Hepatocyte (in vitro differentiated cells): ENCODE data around the gene CMTM8. TPM values are rescaled to one million over a fixed set of nuclear protein-coding genes. Genes with fewer than 3 reads are reported as not detected.

ENCODE experiments used
- DNase-seq: peaks from one replicate; pipeline ENCODE4 v3.0.0-alpha.2; 2016; ENCODE audit warnings: low spot score
- H2AFZ ChIP-seq: fragments of 200-600 bp; sonication (generic); 2 replicates; pipeline ENCODE4 v1.6.0; 2016; ENCODE audit warnings: antibody characterized with exemption, mild to moderate bottlenecking
- H3K27ac ChIP-seq: fragments of 200-600 bp; sonication (generic); 2 replicates; pipeline ENCODE4 v1.5.1; 2016; ENCODE audit warnings: mild to moderate bottlenecking
- H3K27me3 ChIP-seq: fragments of 200-600 bp; sonication (generic); 2 replicates; pipeline ENCODE4 v1.6.1; 2016
- H3K36me3 ChIP-seq: fragments of 200-600 bp; sonication (generic); replicated peaks from 2 replicates; pipeline ENCODE4 v1.5.1; 2016; ENCODE audit warnings: low read depth; ENCODE audit not compliant: insufficient read depth
- H3K4me1 ChIP-seq: fragments of 200-600 bp; sonication (generic); 2 replicates; pipeline ENCODE4 v1.5.1; 2016; ENCODE audit warnings: mild to moderate bottlenecking, moderate library complexity; ENCODE audit not compliant: insufficient read depth
- H3K4me2 ChIP-seq: fragments of 200-600 bp; sonication (generic); 2 replicates; pipeline ENCODE4 v1.6.0; 2016
- H3K4me3 ChIP-seq: fragments of 200-600 bp; sonication (generic); 2 replicates; pipeline ENCODE4 v1.5.1; 2016; ENCODE audit warnings: mild to moderate bottlenecking
- H3K79me2 ChIP-seq: fragments of 200-600 bp; sonication (generic); 2 replicates; pipeline ENCODE4 v1.6.0; 2017; ENCODE audit warnings: mild to moderate bottlenecking
- H3K9me2 ChIP-seq: fragments of 200-600 bp; sonication (generic); replicated peaks from 2 replicates; pipeline ENCODE4 v1.6.0; 2017; ENCODE audit warnings: mild to moderate bottlenecking; ENCODE audit not compliant: insufficient read depth
- H3K9me3 ChIP-seq: fragments of 200-600 bp; sonication (generic); 2 replicates; pipeline ENCODE4 v1.5.1; 2016; ENCODE audit warnings: low read depth, mild to moderate bottlenecking
- H4K20me1 ChIP-seq: fragments of 200-600 bp; sonication (generic); 2 replicates; pipeline ENCODE4 v1.6.0; 2016; ENCODE audit warnings: mild to moderate bottlenecking; ENCODE audit not compliant: insufficient read depth, poor library complexity, severe bottlenecking
- EZH2 ChIP-seq: fragments of 200-600 bp; sonication (generic); IDR thresholded peaks from 2 replicates; pipeline ENCODE4 v1.6.1; 2016; ENCODE audit warnings: antibody characterized with exemption, mild to moderate bottlenecking, borderline replicate concordance
- EZH2phosphoT487 ChIP-seq: fragments of 200-600 bp; sonication (generic); IDR thresholded peaks from one replicate; pipeline ENCODE4 v1.6.1; 2018; ENCODE audit warnings: antibody characterized with exemption, mild to moderate bottlenecking, low read depth, moderate library complexity; ENCODE audit not compliant: unreplicated experiment, severe bottlenecking
- WGBS: methylation state at CpG from one replicate; pipeline ENCODE4 v1.1.6; 2016; ENCODE audit warnings: low lambda C conversion rate; ENCODE audit errors: missing lambda C conversion rate; 5-methylcytosine and 5-hydroxymethylcytosine counted together
- polyA plus RNA-seq: library from polyadenylated mRNA; unstranded; fragments of >200 nt; fragmentation: Nextera tagmentation; extraction: Ambion mirVana; gene quantifications from 2 replicates; pipeline ENCODE4 v1.2.1, GENCODE V29; 2016
- total RNA-seq: library from RNA; depleted of rRNA; stranded (reverse); fragments of >200 nt; gene quantifications from 2 replicates; pipeline ENCODE4 v1.2.3, GENCODE V29; 2014
- TF ChIP-seq, protein P1 (sequence below): fragments of 200-600 bp; sonication (generic); IDR thresholded peaks from 2 replicates; pipeline ENCODE4 v1.5.1; 2016; ENCODE audit warnings: antibody characterized with exemption, mild to moderate bottlenecking; ENCODE audit not compliant: poor library complexity

The CMTM8 gene
- total and polyA plus RNA-seq, 2 experiments from 2014 or later = 20.7 to 34.1 TPM

DNA sequence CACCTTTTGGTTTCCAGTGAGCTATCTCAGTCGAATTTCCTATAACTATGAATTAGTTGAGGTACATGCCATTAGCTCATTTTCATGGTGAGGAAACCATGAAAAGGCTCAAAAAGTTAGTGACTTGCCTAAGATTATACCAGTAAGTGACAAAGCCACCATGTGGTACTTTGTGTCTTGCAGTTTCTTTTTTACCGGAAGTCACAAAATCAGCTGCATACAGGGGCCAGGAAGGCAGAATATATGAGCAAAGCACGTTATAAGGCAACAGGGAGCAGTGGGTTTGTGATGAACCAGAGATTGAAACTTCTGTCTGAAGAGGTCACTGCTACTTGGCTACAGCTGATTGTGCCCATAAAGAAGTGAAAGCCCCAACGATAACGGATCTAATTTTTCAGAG lies 50.3 kb downstream of the CMTM8 start:
- H3K27ac ChIP-seq = no peak overlapping the region
- no peak overlapping the region for H3K4me3 ChIP-seq

GRCh38 chr3:32290619-32291018 lies 52.1 kb downstream of the CMTM8 start:
- Histone ChIP-seq H4K20me1 (no peaks in the 10 kb centered on the region), H3K79me2 (peaks cover 33% of the 10 kb centered on the region), H3K9me3 (no peaks in the 10 kb centered on the region), H3K4me1 (peaks cover 27% of the 10 kb centered on the region), H2AFZ (no peak overlapping the region), H3K4me2 (no peak overlapping the region), H3K27me3 (no peaks in the 10 kb centered on the region), H3K4me3 (no peak overlapping the region), H3K27ac (no peak overlapping the region), H3K36me3 (no peaks in the 10 kb centered on the region), H3K9me2 (no peaks in the 10 kb centered on the region)
- no peak for TF ChIP-seq EZH2
- TF ChIP-seq EZH2phosphoT487 = no peak
- TF ChIP-seq, protein P1, sequence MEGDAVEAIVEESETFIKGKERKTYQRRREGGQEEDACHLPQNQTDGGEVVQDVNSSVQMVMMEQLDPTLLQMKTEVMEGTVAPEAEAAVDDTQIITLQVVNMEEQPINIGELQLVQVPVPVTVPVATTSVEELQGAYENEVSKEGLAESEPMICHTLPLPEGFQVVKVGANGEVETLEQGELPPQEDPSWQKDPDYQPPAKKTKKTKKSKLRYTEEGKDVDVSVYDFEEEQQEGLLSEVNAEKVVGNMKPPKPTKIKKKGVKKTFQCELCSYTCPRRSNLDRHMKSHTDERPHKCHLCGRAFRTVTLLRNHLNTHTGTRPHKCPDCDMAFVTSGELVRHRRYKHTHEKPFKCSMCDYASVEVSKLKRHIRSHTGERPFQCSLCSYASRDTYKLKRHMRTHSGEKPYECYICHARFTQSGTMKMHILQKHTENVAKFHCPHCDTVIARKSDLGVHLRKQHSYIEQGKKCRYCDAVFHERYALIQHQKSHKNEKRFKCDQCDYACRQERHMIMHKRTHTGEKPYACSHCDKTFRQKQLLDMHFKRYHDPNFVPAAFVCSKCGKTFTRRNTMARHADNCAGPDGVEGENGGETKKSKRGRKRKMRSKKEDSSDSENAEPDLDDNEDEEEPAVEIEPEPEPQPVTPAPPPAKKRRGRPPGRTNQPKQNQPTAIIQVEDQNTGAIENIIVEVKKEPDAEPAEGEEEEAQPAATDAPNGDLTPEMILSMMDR = no peak
- DNase-seq = no peak
- 77% methylated on average over 3 of the region's 3 CpGs for WGBS

More for the DNA sequence above, 50.3 kb downstream of the CMTM8 start:
- H3K9me2 ChIP-seq = no peaks in the 10 kb centered on the region
- peaks cover 31% of the 10 kb centered on the region for H3K4me1 ChIP-seq
- 92% methylated on average over 5 of the region's 5 CpGs for WGBS
- no peaks in the 10 kb centered on the region for H3K36me3 ChIP-seq
- H3K79me2 ChIP-seq = peaks cover 26% of the 10 kb centered on the region
- no peak overlapping the region for H3K4me2 ChIP-seq
- no peaks in the 10 kb centered on the region for H3K27me3 ChIP-seq
- no peak for TF ChIP-seq EZH2
- no peak for TF ChIP-seq EZH2phosphoT487
- TF ChIP-seq, protein P1 = no peak
- H3K9me3 ChIP-seq = no peaks in the 10 kb centered on the region
- DNase-seq = no peak
- H4K20me1 ChIP-seq = no peaks in the 10 kb centered on the region
- no peak overlapping the region for H2AFZ ChIP-seq

- Histone ChIP-seq H3K36me3 (no peaks in the 10 kb centered on the region), H3K4me1 (peaks cover 27% of the 10 kb centered on the region), H3K9me3 (no peaks in the 10 kb centered on the region), H3K27ac (peak overlapping the region; percentile 45), H4K20me1 (no peaks in the 10 kb centered on the region), H3K9me2 (no peaks in the 10 kb centered on the region), H2AFZ (no peak overlapping the region), H3K4me2 (peak overlapping the region; percentile 12), H3K27me3 (no peaks in the 10 kb centered on the region), H3K79me2 (peaks cover 31% of the 10 kb centered on the region), H3K4me3 (no peak overlapping the region)
- DNase-seq = peak; percentile 24
- WGBS = 69% methylated on average over 7 of the region's 7 CpGs
- TF ChIP-seq EZH2 (no peak), EZH2phosphoT487 (no peak)
- TF ChIP-seq, protein P1 = no peak
Measured at GRCh38 chr3:32292085-32292796, 53.8 kb downstream of the CMTM8 start.

DNA sequence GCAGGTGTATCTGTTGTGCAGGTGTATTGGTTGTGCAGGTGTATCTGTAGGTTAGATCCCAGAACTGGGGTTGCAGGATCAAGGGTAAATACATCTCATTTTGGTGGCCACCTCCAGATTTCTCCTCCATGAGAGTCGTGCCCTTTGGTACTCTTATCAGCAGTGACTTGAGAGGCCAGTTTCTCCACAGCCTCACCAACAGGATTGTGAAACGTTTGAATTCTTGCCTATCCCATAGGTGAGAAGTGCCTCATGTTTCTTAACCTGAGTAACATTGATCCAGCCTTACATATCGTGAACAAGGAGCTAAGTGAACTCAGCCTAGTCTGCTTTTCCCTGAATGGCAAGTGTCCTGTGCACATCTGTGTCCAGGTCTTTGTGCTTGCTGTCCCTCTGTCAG lies 55.4 kb downstream of the CMTM8 start:
- Histone ChIP-seq H2AFZ (no peak overlapping the region), H3K4me1 (peaks cover 27% of the 10 kb centered on the region), H3K27me3 (no peaks in the 10 kb centered on the region), H3K4me2 (no peak overlapping the region), H3K9me2 (no peaks in the 10 kb centered on the region), H3K9me3 (no peaks in the 10 kb centered on the region), H3K36me3 (no peaks in the 10 kb centered on the region), H3K79me2 (peaks cover 37% of the 10 kb centered on the region), H3K4me3 (no peak overlapping the region), H4K20me1 (no peaks in the 10 kb centered on the region), H3K27ac (peak overlapping the region; percentile 18)
- no peak for DNase-seq
- TF ChIP-seq EZH2phosphoT487 (no peak), EZH2 (no peak)
- TF ChIP-seq, protein P1 = no peak
- WGBS = 57% methylated on average over 3 of the region's 3 CpGs
